ENCODE data around the gene CCDC68.

The CCDC68 gene

DNA sequence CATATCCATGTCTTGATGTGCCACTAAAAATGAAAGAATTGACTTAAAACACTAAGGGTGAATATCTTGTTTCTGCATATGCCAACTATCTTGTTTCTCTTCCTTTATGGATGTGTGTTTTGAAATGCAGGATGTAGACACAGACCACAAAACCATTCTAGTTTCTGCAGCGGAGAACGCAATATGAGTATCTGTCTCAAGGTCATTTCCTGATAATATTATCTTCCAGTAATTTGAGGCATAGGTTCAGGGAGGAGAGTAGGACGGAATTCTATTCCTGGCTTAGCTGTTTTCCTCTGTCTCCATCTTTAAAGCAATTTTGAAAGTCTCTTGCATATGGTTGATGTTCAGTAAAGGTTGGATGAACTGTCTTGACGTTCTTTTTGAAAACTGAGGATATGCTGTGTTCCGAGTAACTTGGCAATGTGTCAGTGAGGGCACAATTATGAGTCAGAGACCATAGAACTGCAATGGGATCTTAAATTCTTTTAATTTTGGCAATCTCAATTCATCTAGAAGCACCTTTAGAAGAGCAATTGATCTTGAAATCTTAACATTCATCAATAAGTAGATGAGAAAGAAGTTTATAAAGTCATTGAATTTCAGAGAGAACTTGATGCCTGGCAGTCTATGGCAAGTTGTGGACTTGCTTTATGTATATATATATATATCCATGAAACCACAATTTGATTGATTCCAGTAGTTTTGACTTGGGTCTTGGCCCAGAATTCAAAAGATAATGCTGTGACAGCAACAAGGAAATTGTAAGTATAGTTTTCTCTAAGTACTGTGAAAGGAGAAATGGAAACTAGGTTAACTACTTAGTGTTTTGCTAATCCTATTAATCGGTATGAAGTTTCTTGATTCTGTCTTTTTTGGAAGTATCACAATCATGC, 106.2 kb downstream of the CCDC68 start:
- TF ChIP-seq, protein P1, sequence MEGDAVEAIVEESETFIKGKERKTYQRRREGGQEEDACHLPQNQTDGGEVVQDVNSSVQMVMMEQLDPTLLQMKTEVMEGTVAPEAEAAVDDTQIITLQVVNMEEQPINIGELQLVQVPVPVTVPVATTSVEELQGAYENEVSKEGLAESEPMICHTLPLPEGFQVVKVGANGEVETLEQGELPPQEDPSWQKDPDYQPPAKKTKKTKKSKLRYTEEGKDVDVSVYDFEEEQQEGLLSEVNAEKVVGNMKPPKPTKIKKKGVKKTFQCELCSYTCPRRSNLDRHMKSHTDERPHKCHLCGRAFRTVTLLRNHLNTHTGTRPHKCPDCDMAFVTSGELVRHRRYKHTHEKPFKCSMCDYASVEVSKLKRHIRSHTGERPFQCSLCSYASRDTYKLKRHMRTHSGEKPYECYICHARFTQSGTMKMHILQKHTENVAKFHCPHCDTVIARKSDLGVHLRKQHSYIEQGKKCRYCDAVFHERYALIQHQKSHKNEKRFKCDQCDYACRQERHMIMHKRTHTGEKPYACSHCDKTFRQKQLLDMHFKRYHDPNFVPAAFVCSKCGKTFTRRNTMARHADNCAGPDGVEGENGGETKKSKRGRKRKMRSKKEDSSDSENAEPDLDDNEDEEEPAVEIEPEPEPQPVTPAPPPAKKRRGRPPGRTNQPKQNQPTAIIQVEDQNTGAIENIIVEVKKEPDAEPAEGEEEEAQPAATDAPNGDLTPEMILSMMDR (IDR thresholded peaks at IDR 0.05; ENCODE audit: low read depth, low read length): no peak
- DNase-seq (ENCODE audit: low read depth, low spot score): peak; percentile 33
- no peak overlapping the region for H3K4me3 ChIP-seq (ENCODE audit: low read depth, low read length)
- in situ Hi-C loops (cut with HindIII; ENCODE audit: low sequenced_read_pairs): no loop called here
